GM19238 (cell line): ENCODE results near the gene KASH5.
A peak's percentile ranks its signal among the peaks of the same experiment; 100 is the strongest.
"Not testable (repeated sequence)": the region's sequence is repeated elsewhere in the genome, so short reads cannot be mapped to it uniquely, and the experiment has no call there.

Source experiments
- DNase-seq: peaks from one replicate; pipeline ENCODE4 v3.0.0; 2011; ENCODE audit warnings: low spot score; ENCODE audit not compliant: insufficient read length

KASH5 gene

GRCh38 chr19:49361438-49362047 is 26.5 kb upstream of the KASH5 start:
- no peak for DNase-seq

GRCh38 chr19:49362048-49362928 is 25.8 kb upstream of the KASH5 start, which contains the start of gene TEAD2:
Gene TEAD2 (minus strand): TSS chr19:49362416. CDS start chr19:49360075, 2,341 bp downstream.
- no peak for DNase-seq

GRCh38 chr19:49362929-49363267 is 25.2 kb upstream of the KASH5 start:
- DNase-seq = no peak

- peak; percentile 68 for DNase-seq
These were observed 24.6 kb upstream of the KASH5 start, which contains the start of gene DKKL1 for GRCh38 chr19:49363268-49364082. Gene DKKL1 (plus strand): TSS chr19:49363877. CDS start chr19:49363999, 122 bp downstream.

GRCh38 chr19:49364083-49364737 is 23.8 kb upstream of the KASH5 start:
- DNase-seq = no peak

GRCh38 chr19:49366110-49366509 is 21.9 kb upstream of the KASH5 start:
- DNase-seq = no peak

GRCh38 chr19:49368711-49369358 is 19.2 kb upstream of the KASH5 start:
- no peak for DNase-seq

GRCh38 chr19:49371184-49371583 is 16.9 kb upstream of the KASH5 start:
- no peak for DNase-seq

- not testable (repeated sequence) for DNase-seq
These were observed 14.9 kb upstream of the KASH5 start for GRCh38 chr19:49373174-49373573.

- no peak for DNase-seq
These were observed 13.2 kb upstream of the KASH5 start for GRCh38 chr19:49374665-49375434.

GRCh38 chr19:49378512-49378911 is 9.5 kb upstream of the KASH5 start:
- no peak for DNase-seq

GRCh38 chr19:49380391-49380790 is 7.7 kb upstream of the KASH5 start:
- DNase-seq = no peak

- no peak for DNase-seq
These were observed 5.4 kb upstream of the KASH5 start for GRCh38 chr19:49382639-49383038.

- DNase-seq = no peak
These were observed 4.5 kb upstream of the KASH5 start for GRCh38 chr19:49383599-49383998.

- no peak for DNase-seq
These were observed 1.4 kb downstream of the KASH5 start for GRCh38 chr19:49389406-49389805.

- DNase-seq = no peak
These were observed 2.3 kb downstream of the KASH5 start for GRCh38 chr19:49390131-49390928.

GRCh38 chr19:49390929-49391359 is 2.9 kb downstream of the KASH5 start:
- DNase-seq = no peak

- peak; percentile 84 for DNase-seq
These were observed 3.7 kb downstream of the KASH5 start for GRCh38 chr19:49391581-49392399.
